Fibroblast of lung (primary cell): ENCODE results near the gene TET2. TPM values are rescaled to one million over a fixed set of nuclear protein-coding genes. Genes with fewer than 3 reads are reported as not detected.

Experiments
- DNase-seq, 2 donors: peaks; one replicate each; pipeline versions ENCODE4 v3.0.0 to v3.0.0-alpha.2; 2010; ENCODE audit warnings: low read depth in 2 of 2
- H2AFZ ChIP-seq: 2 replicates; pipeline ENCODE4 v1.5.1; 2012; ENCODE audit warnings: low read length, control low read depth, inconsistent platforms
- H3K27ac ChIP-seq: 2 replicates; pipeline ENCODE4 v1.5.1; 2011; ENCODE audit warnings: low read length, control low read depth; ENCODE audit not compliant: insufficient read depth
- H3K27me3 ChIP-seq: 2 replicates; pipeline ENCODE4 v1.5.1; 2011; ENCODE audit warnings: mild to moderate bottlenecking, low read length; ENCODE audit not compliant: control insufficient read depth, insufficient read depth
- H3K36me3 ChIP-seq: 2 replicates; pipeline ENCODE4 v1.5.1; 2011; ENCODE audit warnings: low read length; ENCODE audit not compliant: control insufficient read depth, insufficient read depth
- H3K4me1 ChIP-seq: 2 replicates; pipeline ENCODE4 v1.5.1; 2011; ENCODE audit warnings: low read length; ENCODE audit not compliant: control insufficient read depth, insufficient read depth; ENCODE audit errors: extremely low read depth
- H3K4me2 ChIP-seq: 2 replicates; pipeline ENCODE4 v1.5.1; 2011; ENCODE audit warnings: low read length, control low read depth; ENCODE audit not compliant: insufficient read depth; ENCODE audit errors: extremely low read depth
- H3K4me3 ChIP-seq, 4 experiments: fragments of 200-600 bp in 1 of 4; sonication (generic) in 1 of 4; replicated peaks in 1 of 4; 2 replicates each; pipeline ENCODE4 v1.5.1; 2011 to 2016; ENCODE audit warnings: low read length in 4 of 4, low read depth in 3 of 4, mild to moderate bottlenecking in 3 of 4, control low read depth in 2 of 4, inconsistent platforms in 1 of 4, mixed read lengths in 1 of 4; ENCODE audit not compliant: insufficient read depth in 1 of 4; ENCODE audit errors: control extremely low read depth in 1 of 4
- H3K79me2 ChIP-seq: 2 replicates; pipeline ENCODE4 v1.5.1; 2012; ENCODE audit warnings: mild to moderate bottlenecking, low read length, inconsistent platforms; ENCODE audit not compliant: control insufficient read depth, insufficient read depth
- H3K9ac ChIP-seq: 2 replicates; pipeline ENCODE4 v1.5.1; 2011; ENCODE audit warnings: mild to moderate bottlenecking, low read length, control low read depth; ENCODE audit not compliant: insufficient read depth
- H3K9me3 ChIP-seq: 2 replicates; pipeline ENCODE4 v1.5.1; 2012; ENCODE audit warnings: low read depth, low read length; ENCODE audit not compliant: control insufficient read depth, insufficient read depth
- H4K20me1 ChIP-seq: 2 replicates; pipeline ENCODE4 v1.5.1; 2011; ENCODE audit warnings: low read length; ENCODE audit not compliant: control insufficient read depth, insufficient read depth; ENCODE audit errors: extremely low read depth
- EZH2 ChIP-seq: IDR thresholded peaks from 2 replicates; pipeline ENCODE4 v1.5.1; 2012; ENCODE audit warnings: low read length, control low read depth, mild to moderate bottlenecking; ENCODE audit errors: missing control alignments
- polyA plus RNA-seq, 2 donors: library from polyadenylated mRNA; depleted of rRNA in 1 of 2; stranded (reverse) in 1 of 2; unstranded in 1 of 2; fragments of >200 nt; gene quantifications; 2 replicates each; pipeline ENCODE4 v1.2.1, GENCODE V29; 2011 to 2012; ENCODE audit warnings: missing spikeins in 1 of 2
- total RNA-seq: library from RNA; depleted of rRNA; stranded (reverse); fragments of >200 nt; gene quantifications from 2 replicates; pipeline ENCODE4 v1.2.1, GENCODE V29; 2014
- TF ChIP-seq, protein P1 (sequence below), 2 donors: IDR thresholded peaks in 1 of 2; conservative IDR thresholded peaks in 1 of 2; 1 replicate in 1 of 2; 2 replicates in 1 of 2; pipeline ENCODE4 v1.5.1; 2011 to 2012; ENCODE audit warnings: low read length in 2 of 2, control low read depth in 1 of 2, inconsistent platforms in 1 of 2, low read depth in 1 of 2, mild to moderate bottlenecking in 1 of 2

The TET2 gene
- total and polyA plus RNA-seq, 2 donors (not counting 1 experiment from before 2014, with no cell fraction given) = 6.9 to 8.3 TPM

DNA sequence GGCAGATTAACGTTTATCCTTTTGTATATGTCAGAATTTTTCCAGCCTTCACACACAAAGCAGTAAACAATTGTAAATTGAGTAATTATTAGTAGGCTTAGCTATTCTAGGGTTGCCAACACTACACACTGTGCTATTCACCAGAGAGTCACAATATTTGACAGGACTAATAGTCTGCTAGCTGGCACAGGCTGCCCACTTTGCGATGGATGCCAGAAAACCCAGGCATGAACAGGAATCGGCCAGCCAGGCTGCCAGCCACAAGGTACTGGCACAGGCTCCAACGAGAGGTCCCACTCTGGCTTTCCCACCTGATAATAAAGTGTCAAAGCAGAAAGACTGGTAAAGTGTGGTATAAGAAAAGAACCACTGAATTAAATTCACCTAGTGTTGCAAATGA, 94.8 kb downstream of the TET2 start:
- Histone ChIP-seq H3K4me2 (no peak overlapping the region), H3K27me3 (no peaks in the 10 kb centered on the region)

DNA sequence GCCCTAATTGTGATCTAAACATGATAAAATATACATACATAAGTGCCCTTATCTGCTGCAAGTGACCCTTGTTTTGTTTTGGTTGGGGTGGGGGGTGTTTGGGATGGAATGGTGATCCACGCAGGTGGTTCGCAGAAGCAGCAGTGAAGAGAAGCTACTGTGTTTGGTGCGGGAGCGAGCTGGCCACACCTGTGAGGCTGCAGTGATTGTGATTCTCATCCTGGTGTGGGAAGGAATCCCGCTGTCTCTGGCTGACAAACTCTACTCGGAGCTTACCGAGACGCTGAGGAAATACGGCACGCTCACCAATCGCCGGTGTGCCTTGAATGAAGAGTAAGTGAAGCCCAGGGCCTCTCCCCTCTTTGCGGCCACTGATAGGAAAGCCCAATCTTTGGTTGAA, 96.8 kb downstream of the TET2 start:
- Histone ChIP-seq H3K79me2 (no peaks in the 10 kb centered on the region), H3K36me3 (peaks cover 3% of the 10 kb centered on the region), H3K9me3 (no peaks in the 10 kb centered on the region), H3K9ac (no peak overlapping the region), H2AFZ (no peak overlapping the region), H3K4me3 (no peak overlapping the region), H3K4me2 (no peak overlapping the region), H4K20me1 (no peaks in the 10 kb centered on the region), H3K27me3 (no peaks in the 10 kb centered on the region), H3K27ac (no peak overlapping the region), H3K4me1 (peaks cover 2% of the 10 kb centered on the region)
- TF ChIP-seq, protein P1, sequence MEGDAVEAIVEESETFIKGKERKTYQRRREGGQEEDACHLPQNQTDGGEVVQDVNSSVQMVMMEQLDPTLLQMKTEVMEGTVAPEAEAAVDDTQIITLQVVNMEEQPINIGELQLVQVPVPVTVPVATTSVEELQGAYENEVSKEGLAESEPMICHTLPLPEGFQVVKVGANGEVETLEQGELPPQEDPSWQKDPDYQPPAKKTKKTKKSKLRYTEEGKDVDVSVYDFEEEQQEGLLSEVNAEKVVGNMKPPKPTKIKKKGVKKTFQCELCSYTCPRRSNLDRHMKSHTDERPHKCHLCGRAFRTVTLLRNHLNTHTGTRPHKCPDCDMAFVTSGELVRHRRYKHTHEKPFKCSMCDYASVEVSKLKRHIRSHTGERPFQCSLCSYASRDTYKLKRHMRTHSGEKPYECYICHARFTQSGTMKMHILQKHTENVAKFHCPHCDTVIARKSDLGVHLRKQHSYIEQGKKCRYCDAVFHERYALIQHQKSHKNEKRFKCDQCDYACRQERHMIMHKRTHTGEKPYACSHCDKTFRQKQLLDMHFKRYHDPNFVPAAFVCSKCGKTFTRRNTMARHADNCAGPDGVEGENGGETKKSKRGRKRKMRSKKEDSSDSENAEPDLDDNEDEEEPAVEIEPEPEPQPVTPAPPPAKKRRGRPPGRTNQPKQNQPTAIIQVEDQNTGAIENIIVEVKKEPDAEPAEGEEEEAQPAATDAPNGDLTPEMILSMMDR (conservative IDR thresholded peaks at IDR 0.05 in 1 of 2, IDR thresholded peaks at IDR 0.05 in 1 of 2; ENCODE audit: low read depth in 1 of 2, low read length in 2 of 2) = no peak
- TF ChIP-seq EZH2 = no peak
- DNase-seq = no peak

More for the DNA sequence above, 94.8 kb downstream of the TET2 start:
- Histone ChIP-seq H3K9ac (no peak overlapping the region), H4K20me1 (no peaks in the 10 kb centered on the region), H3K4me1 (peaks cover under 1% of the 10 kb centered on the region), H3K79me2 (no peaks in the 10 kb centered on the region), H3K4me3 (no peak overlapping the region), H3K27ac (no peak overlapping the region), H2AFZ (no peak overlapping the region), H3K36me3 (peaks cover 3% of the 10 kb centered on the region), H3K9me3 (no peaks in the 10 kb centered on the region)
- no peak for TF ChIP-seq EZH2
- TF ChIP-seq, protein P1 (conservative IDR thresholded peaks at IDR 0.05 in 1 of 2, IDR thresholded peaks at IDR 0.05 in 1 of 2; ENCODE audit: low read depth in 1 of 2, low read length in 2 of 2) = no peak
- no peak for DNase-seq

DNA sequence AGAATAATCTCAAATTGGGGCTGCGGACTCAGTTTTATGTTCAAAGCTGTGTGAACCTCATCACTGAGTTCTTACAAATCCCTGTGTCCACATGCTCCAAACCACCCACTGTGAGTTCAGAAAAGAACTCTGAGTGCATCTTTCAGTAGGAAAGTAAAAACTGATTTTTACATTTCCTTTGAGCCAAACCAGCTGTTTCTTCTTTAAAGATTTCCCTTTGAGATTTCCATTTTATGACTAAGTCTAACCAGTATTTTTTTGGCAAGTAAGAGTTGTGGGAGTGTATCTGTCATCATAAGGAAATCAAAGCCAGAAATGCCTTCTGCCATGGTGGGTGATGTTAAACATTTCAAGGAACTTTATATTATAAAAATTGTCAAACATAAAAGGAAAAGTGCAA, 100.0 kb downstream of the TET2 start:
- Histone ChIP-seq H3K4me2 (no peak overlapping the region), H2AFZ (no peak overlapping the region), H3K36me3 (peaks cover 3% of the 10 kb centered on the region), H3K27ac (no peak overlapping the region), H3K27me3 (no peaks in the 10 kb centered on the region), H3K9me3 (no peaks in the 10 kb centered on the region), H3K79me2 (no peaks in the 10 kb centered on the region), H3K9ac (no peak overlapping the region), H4K20me1 (no peaks in the 10 kb centered on the region), H3K4me1 (peaks cover 2% of the 10 kb centered on the region), H3K4me3 (no peak overlapping the region)
- no peak for TF ChIP-seq EZH2
- TF ChIP-seq, protein P1 (conservative IDR thresholded peaks at IDR 0.05 in 1 of 2, IDR thresholded peaks at IDR 0.05 in 1 of 2; ENCODE audit: low read depth in 1 of 2, low read length in 2 of 2) = no peak
- peak; percentile 80 to 84 for DNase-seq
